ENCODE measurements around the gene RASGRP4. TPM values are rescaled to one million over a fixed set of nuclear protein-coding genes. Genes with fewer than 3 reads are reported as not detected.
"Not testable (repeated sequence)": the region's sequence is repeated elsewhere in the genome, so short reads cannot be mapped to it uniquely, and the experiment has no call there.

The RASGRP4 gene
- total and polyA plus RNA-seq, 7 donors: 0.69 to 3.6 (median 3.0) TPM

DNA sequence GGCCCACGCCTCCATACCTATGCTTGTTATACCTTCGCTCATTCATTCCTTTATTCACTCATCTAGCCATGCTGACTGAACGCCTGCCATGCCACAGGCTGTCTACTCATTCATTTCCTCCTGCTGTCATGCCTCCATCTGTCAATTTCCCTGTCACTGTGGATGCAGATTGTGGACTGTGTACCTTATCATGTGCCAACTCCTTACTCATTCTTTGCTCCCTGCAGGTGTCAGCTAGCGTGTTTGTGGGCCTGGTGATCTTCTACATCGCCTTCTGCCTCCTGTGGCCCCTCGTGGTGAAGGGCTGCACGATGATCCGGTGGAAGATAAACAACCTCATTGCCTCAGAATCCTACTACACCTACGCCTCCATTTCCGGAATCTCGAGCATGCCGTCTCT, 55.7 kb downstream of the RASGRP4 start:
- intact Hi-C loops (cut with DNase I): no loop called here
- Histone ChIP-seq H3K27ac (no peak overlapping the region), H3K4me3 (no peak overlapping the region), H3K4me1 (peaks cover 0 to 3% (median 3%) of the 10 kb centered on the region in 4 donors), H3K9me3 (no peaks in the 10 kb centered on the region), H3K27me3 (peaks cover 0 to 33% (median 12%) of the 10 kb centered on the region in 3 donors), H3K36me3 (no peaks in the 10 kb centered on the region)
- DNase-seq: no peak
- 62 to 73% methylated on average over 12 of the region's 12 CpGs for WGBS, 2 donors
- TF ChIP-seq EP300 (IDR thresholded peaks at IDR 0.05): no peak
- no peak for TF ChIP-seq POLR2AphosphoS5 (IDR thresholded peaks at IDR 0.05)
- TF ChIP-seq, protein P1, sequence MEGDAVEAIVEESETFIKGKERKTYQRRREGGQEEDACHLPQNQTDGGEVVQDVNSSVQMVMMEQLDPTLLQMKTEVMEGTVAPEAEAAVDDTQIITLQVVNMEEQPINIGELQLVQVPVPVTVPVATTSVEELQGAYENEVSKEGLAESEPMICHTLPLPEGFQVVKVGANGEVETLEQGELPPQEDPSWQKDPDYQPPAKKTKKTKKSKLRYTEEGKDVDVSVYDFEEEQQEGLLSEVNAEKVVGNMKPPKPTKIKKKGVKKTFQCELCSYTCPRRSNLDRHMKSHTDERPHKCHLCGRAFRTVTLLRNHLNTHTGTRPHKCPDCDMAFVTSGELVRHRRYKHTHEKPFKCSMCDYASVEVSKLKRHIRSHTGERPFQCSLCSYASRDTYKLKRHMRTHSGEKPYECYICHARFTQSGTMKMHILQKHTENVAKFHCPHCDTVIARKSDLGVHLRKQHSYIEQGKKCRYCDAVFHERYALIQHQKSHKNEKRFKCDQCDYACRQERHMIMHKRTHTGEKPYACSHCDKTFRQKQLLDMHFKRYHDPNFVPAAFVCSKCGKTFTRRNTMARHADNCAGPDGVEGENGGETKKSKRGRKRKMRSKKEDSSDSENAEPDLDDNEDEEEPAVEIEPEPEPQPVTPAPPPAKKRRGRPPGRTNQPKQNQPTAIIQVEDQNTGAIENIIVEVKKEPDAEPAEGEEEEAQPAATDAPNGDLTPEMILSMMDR (IDR thresholded peaks at IDR 0.05): no peak
- TF ChIP-seq POLR2A (IDR thresholded peaks at IDR 0.05): no peak

DNA sequence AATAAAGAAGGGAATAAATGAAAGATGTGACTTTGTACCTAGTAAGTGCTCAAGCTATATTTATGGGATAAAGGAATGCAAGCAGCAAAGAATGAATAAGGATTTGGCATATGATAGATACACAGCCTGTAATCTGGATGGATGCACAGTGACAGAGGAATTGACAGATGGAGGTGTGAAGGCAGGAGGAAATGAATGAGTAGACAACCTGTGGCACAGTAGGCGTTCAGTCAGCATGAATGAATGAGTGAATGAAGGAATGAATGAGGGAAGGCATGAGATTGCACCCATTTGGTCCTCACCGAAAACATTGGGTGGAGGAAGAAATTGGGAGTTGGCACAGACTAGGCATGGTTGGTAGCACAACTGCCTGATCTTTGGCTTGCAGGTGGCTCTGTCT, 56.4 kb downstream of the RASGRP4 start:
- Histone ChIP-seq H3K9me3 (no peaks in the 10 kb centered on the region), H3K36me3 (no peaks in the 10 kb centered on the region), H3K4me1 (no peaks in the 10 kb centered on the region), H3K27ac (no peak overlapping the region), H3K4me3 (no peak overlapping the region), H3K27me3 (peaks cover 0 to 40% (median 15%) of the 10 kb centered on the region in 3 donors)
- WGBS, 2 donors: 96% methylated on average over 2 of the region's 2 CpGs
- TF ChIP-seq, protein P1 (IDR thresholded peaks at IDR 0.05): no peak
- TF ChIP-seq POLR2A (IDR thresholded peaks at IDR 0.05): no peak
- TF ChIP-seq POLR2AphosphoS5 (IDR thresholded peaks at IDR 0.05): no peak
- TF ChIP-seq EP300 (IDR thresholded peaks at IDR 0.05): no peak
- intact Hi-C loops (cut with DNase I): no loop called here
- DNase-seq: no peak

DNA sequence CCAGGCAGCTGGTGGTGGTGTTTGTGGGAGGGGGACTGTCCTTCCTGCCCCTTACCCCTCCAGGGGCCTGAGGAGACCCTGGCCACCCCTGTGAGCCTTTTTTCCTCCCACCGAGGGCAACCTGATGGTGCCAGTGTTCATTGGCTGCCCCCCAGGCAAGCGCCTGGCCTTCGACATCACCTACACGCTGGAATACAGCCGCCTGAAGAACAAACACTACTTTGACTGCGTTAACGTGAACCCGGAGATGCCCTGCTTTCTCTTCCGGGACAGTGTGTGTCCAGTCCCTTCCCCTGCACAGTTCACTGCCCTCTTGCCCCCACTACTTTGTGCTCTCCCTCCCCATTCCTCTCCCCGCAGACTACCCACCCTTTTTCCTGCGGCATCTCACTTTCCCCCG, 59.0 kb downstream of the RASGRP4 start:
- DNase-seq: no peak
- Histone ChIP-seq H3K9me3 (no peaks in the 10 kb centered on the region), H3K4me3 (no peak overlapping the region), H3K4me1 (peaks cover 2 to 12% (median 10%) of the 10 kb centered on the region in 4 donors), H3K27me3 (peaks cover 5 to 55% (median 33%) of the 10 kb centered on the region in 3 donors), H3K36me3 (no peaks in the 10 kb centered on the region), H3K27ac (no peak overlapping the region)
- 59 to 76% methylated on average over 12 of the region's 12 CpGs for WGBS, 2 donors
- intact Hi-C loops (cut with DNase I): no loop called here
- TF ChIP-seq EP300 (IDR thresholded peaks at IDR 0.05) (no peak), POLR2AphosphoS5 (IDR thresholded peaks at IDR 0.05) (no peak), POLR2A (IDR thresholded peaks at IDR 0.05) (no peak)
- TF ChIP-seq, protein P1 (IDR thresholded peaks at IDR 0.05): no peak

DNA sequence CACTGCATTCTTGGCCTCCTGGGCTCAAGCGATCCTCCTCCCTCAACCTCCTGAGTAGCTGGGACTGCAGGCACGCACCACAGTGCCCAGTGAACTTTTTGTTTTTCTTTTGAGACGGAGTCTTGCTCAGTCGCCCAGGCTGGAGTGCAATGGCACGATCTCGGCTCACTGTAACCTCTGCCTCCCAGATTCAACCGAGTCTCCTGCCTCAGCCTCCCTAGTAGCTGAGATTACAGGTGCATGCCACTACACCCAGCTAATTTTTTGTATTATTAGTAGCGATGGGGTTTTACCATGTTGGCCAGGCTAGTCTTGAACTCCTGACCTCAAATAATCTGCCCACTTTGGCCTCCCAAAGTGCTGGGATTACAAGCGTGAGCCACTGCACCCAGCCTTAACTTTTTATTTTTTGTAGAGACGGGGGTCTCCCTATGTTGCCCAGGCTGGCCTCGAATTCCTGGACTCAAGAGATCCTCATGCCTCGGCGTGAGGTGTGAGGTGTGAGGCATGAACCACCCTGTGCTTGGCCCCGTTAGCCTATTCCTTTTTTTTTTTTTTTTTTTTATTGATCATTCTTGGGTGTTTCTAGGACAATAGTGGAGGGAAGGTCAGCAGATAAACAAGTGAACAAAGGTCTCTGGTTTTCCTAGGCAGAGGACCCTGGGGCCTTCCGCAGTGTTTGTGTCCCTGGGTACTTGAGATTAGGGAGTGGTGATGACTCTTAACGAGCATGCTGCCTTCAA, 62.9 kb downstream of the RASGRP4 start:
- H3K4me1 ChIP-seq: peaks cover 2 to 21% (median 20%) of the 10 kb centered on the region in 4 donors
- WGBS, 2 donors: 65 to 75% methylated on average over 14 to 15 of the region's 16 CpGs
- DNase-seq; intact Hi-C loops (cut with DNase I); H3K36me3 ChIP-seq; H3K27ac ChIP-seq; H3K9me3 ChIP-seq: not testable (repeated sequence)
- H3K4me3 ChIP-seq: peak overlapping the region in 2 of 4 donors; percentile 56 to 58
- peaks cover 9 to 83% (median 61%) of the 10 kb centered on the region in 3 donors for H3K27me3 ChIP-seq

DNA sequence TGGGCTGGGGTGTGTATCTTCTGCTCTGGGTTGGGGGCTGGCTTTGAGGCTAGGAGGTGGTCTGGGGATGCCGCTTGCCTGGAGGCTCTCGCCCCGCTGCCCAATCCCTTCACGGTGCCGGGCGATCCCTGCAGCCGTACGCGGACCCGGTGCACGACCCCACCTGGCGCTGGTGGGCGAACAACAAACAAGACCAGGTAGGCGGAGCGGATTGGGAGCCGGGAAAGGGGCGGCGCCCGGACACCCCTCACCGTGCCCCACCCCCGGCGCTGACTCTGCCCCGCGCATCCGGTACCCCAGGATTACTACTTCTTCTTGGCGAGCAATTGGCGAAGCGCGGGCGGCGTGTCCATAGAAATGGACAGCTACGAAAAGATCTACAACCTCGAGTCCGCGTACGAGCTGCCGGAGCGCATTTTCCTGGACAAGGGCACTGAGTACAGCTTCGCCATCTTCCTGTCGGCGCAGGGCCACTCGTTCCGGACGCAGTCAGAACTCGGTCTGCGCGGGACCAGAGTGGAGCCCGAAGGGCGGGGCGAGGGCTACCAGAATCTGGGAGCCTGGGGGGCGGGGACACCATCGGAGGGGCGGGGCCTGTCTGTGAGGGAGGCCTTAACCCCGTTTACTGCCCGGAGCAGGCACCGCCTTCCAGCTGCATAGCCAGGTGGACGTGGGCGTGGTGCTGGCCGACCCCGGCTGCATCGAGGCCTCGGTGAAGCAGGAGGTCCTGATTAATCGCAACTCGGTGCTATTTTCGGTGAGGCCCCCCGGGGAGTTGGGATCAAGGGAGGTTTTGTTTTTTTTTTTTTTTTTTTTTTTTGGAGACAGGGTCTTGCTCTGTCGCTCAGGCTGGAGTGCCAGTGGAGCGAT, 63.7 kb downstream of the RASGRP4 start:
- Histone ChIP-seq H3K36me3 (no peaks in the 10 kb centered on the region), H3K9me3 (no peaks in the 10 kb centered on the region), H3K27ac (peak overlapping the region; percentile 22 to 60 (median 46)), H3K4me3 (peak overlapping the region; percentile 22 to 58 (median 49)), H3K27me3 (peaks cover 9 to 81% (median 57%) of the 10 kb centered on the region in 3 donors), H3K4me1 (peaks cover 2 to 21% (median 20%) of the 10 kb centered on the region in 4 donors)
- intact Hi-C loops (cut with DNase I): no loop called here
- DNase-seq: peak; percentile 86
- WGBS, 2 donors: 1% methylated on average over 68 of the region's 68 CpGs
- TF ChIP-seq POLR2A (IDR thresholded peaks at IDR 0.05) (no peak), POLR2AphosphoS5 (IDR thresholded peaks at IDR 0.05) (peak in 2 of 4 donors; percentile 9 to 32), EP300 (IDR thresholded peaks at IDR 0.05) (no peak)
- TF ChIP-seq, protein P1 (IDR thresholded peaks at IDR 0.05): no peak
